Liver (tissue), 9 donors: ENCODE measurements around the gene CHAF1B. TPM values are rescaled to one million over a fixed set of nuclear protein-coding genes. Genes with fewer than 3 reads are reported as not detected.

Experiments
- DNase-seq: peaks from one replicate; pipeline ENCODE4 v3.0.0-alpha.2; 2017; ENCODE audit warnings: low spot score
- H3K27ac ChIP-seq, 2 donors: one replicate each; pipeline ENCODE4 v1.7.0; 2013; ENCODE audit warnings: inconsistent platforms in 2 of 2, low read length in 2 of 2, control low read depth in 1 of 2, low read depth in 1 of 2, mild to moderate bottlenecking in 1 of 2
- H3K27me3 ChIP-seq, 4 donors: one replicate each; pipeline versions ENCODE4 v1.6.1 to v1.7.0; 2013; ENCODE audit warnings: low read length in 3 of 4, inconsistent platforms in 1 of 4, mild to moderate bottlenecking in 1 of 4, moderate library complexity in 1 of 4; ENCODE audit not compliant: control insufficient read depth in 4 of 4, insufficient read depth in 4 of 4
- H3K36me3 ChIP-seq, 4 donors: one replicate each; pipeline versions ENCODE4 v1.6.1 to v1.7.0; 2013; ENCODE audit warnings: low read length in 3 of 4, mild to moderate bottlenecking in 3 of 4, low read depth in 1 of 4, moderate library complexity in 1 of 4; ENCODE audit not compliant: control insufficient read depth in 4 of 4, insufficient read depth in 3 of 4
- H3K4me1 ChIP-seq, 4 donors: one replicate each; pipeline versions ENCODE4 v1.6.1 to v1.7.0; 2013; ENCODE audit warnings: low read length in 3 of 4, mild to moderate bottlenecking in 3 of 4, moderate library complexity in 1 of 4; ENCODE audit not compliant: control insufficient read depth in 4 of 4, insufficient read depth in 4 of 4
- H3K4me3 ChIP-seq, 3 donors: one replicate each; pipeline versions ENCODE4 v1.6.1 to v1.7.0; 2013; ENCODE audit warnings: low read length in 3 of 3, control low read depth in 1 of 3, low read depth in 1 of 3, mild to moderate bottlenecking in 1 of 3
- H3K9ac ChIP-seq, 2 donors: one replicate each; pipeline ENCODE4 v1.7.0; 2013; ENCODE audit warnings: low read length in 2 of 2, mild to moderate bottlenecking in 2 of 2, moderate library complexity in 2 of 2, control low read depth in 1 of 2, low read depth in 1 of 2
- H3K9me3 ChIP-seq, 4 donors: one replicate each; pipeline versions ENCODE4 v1.6.1 to v1.7.0; 2013; ENCODE audit warnings: low read length in 3 of 4; ENCODE audit not compliant: control insufficient read depth in 4 of 4
- EGR1 ChIP-seq, 2 donors: IDR thresholded peaks; 2 replicates each; pipeline ENCODE4 v1.6.1; 2016 to 2018; ENCODE audit warnings: antibody characterized with exemption in 2 of 2, low read depth in 2 of 2
- FOXA1 ChIP-seq: IDR thresholded peaks from 2 replicates; pipeline ENCODE4 v1.6.1; 2016; ENCODE audit warnings: antibody characterized with exemption
- FOXA2 ChIP-seq: IDR thresholded peaks from 2 replicates; pipeline ENCODE4 v1.6.1; 2016; ENCODE audit warnings: antibody characterized with exemption
- GABPA ChIP-seq, 2 donors: IDR thresholded peaks in 1 of 2; conservative IDR thresholded peaks in 1 of 2; 2 replicates each; pipeline ENCODE4 v1.6.1; 2016; ENCODE audit warnings: antibody characterized with exemption in 2 of 2, mild to moderate bottlenecking in 1 of 2, moderate library complexity in 1 of 2
- HNF4A ChIP-seq, 2 donors: conservative IDR thresholded peaks; 2 replicates each; pipeline ENCODE4 v1.6.1; 2016; ENCODE audit warnings: antibody characterized with exemption in 2 of 2, mild to moderate bottlenecking in 2 of 2
- HNF4G ChIP-seq: IDR thresholded peaks from 2 replicates; pipeline ENCODE4 v1.6.1; 2016; ENCODE audit warnings: antibody characterized with exemption
- JUND ChIP-seq, 2 donors: IDR thresholded peaks; 2 replicates each; pipeline ENCODE4 v1.6.1; 2016; ENCODE audit warnings: antibody characterized with exemption in 2 of 2
- NR2F2 ChIP-seq: IDR thresholded peaks from 2 replicates; pipeline ENCODE4 v1.6.1; 2016; ENCODE audit warnings: antibody characterized with exemption
- RAD21 ChIP-seq, 2 donors: IDR thresholded peaks; 2 replicates each; pipeline ENCODE4 v1.6.1; 2016; ENCODE audit warnings: antibody characterized with exemption in 2 of 2, mild to moderate bottlenecking in 2 of 2
- REST ChIP-seq: IDR thresholded peaks from 2 replicates; pipeline ENCODE4 v1.6.1; 2016; ENCODE audit warnings: antibody characterized with exemption, mild to moderate bottlenecking
- RXRA ChIP-seq, 2 donors: IDR thresholded peaks; 2 replicates each; pipeline ENCODE4 v1.6.1; 2017 to 2018; ENCODE audit warnings: antibody characterized with exemption in 2 of 2, mild to moderate bottlenecking in 1 of 2
- SP1 ChIP-seq: IDR thresholded peaks from 2 replicates; pipeline ENCODE4 v1.6.1; 2018; ENCODE audit warnings: antibody characterized with exemption, mild to moderate bottlenecking
- TAF1 ChIP-seq: conservative IDR thresholded peaks from 2 replicates; pipeline ENCODE4 v1.6.1; 2016; ENCODE audit warnings: antibody characterized with exemption, mild to moderate bottlenecking
- YY1 ChIP-seq: IDR thresholded peaks from 2 replicates; pipeline ENCODE4 v1.6.1; 2016; ENCODE audit warnings: antibody characterized with exemption, mild to moderate bottlenecking
- ZBTB33 ChIP-seq: IDR thresholded peaks from 2 replicates; pipeline ENCODE4 v1.6.1; 2016; ENCODE audit warnings: antibody characterized with exemption
- WGBS: extraction: QIAGEN DNeasy Blood & Tissue Kit; methylation state at CpG from one replicate; pipeline ENCODE4 v1.1.7; 2013; 5-methylcytosine and 5-hydroxymethylcytosine counted together
- polyA plus RNA-seq, 2 donors: library from polyadenylated mRNA; stranded (reverse) in 1 of 2; unstranded in 1 of 2; fragments of 200-250 nt in 1 of 2; fragments of >200 nt in 1 of 2; fragmentation: Nextera tagmentation in 1 of 2; extraction: Ambion mirVana in 1 of 2; gene quantifications; one replicate each; pipeline versions ENCODE4 v1.2.1 to v1.2.3, GENCODE V29; 2013 to 2015
- total RNA-seq, 2 donors: library from RNA; depleted of rRNA; stranded (reverse); fragments of >200 nt; gene quantifications; one replicate each; pipeline ENCODE4 v1.2.3, GENCODE V29; 2014
- TF ChIP-seq, protein P1 (sequence below): fragments of 150-350 bp; IDR thresholded peaks from 2 replicates; pipeline ENCODE4 v1.5.1; 2017; ENCODE audit warnings: improper control_type of control experiment, low read depth, low read length; ENCODE audit not compliant: missing input control
- TF ChIP-seq, protein P2 (sequence below): IDR thresholded peaks from 2 replicates; pipeline ENCODE4 v1.6.1; 2016; ENCODE audit warnings: antibody characterized with exemption
- TF ChIP-seq, protein P3 (sequence below): IDR thresholded peaks from 2 replicates; pipeline ENCODE4 v1.6.1; 2016; ENCODE audit warnings: antibody characterized with exemption
- donor health status: healthy.
- donor health status: healthy.
- donor health status: healthy.
- donor health status: healthy.
- donor health status: healthy.

CHAF1B gene
- total and polyA plus RNA-seq, 4 donors, result 0.33 to 2.7 (median 0.49) TPM

- Histone ChIP-seq H3K27ac (no peak overlapping the region), H3K9me3 (no peaks in the 10 kb centered on the region), H3K36me3 (no peaks in the 10 kb centered on the region), H3K27me3 (no peaks in the 10 kb centered on the region), H3K4me1 (peaks cover 0 to 4% (median 0%) of the 10 kb centered on the region in 4 donors), H3K9ac (no peak overlapping the region), H3K4me3 (no peak overlapping the region)
- 94% methylated on average over 8 of the region's 8 CpGs for WGBS
- DNase-seq, result no peak
- TF ChIP-seq HNF4A (conservative IDR thresholded peaks at IDR 0.05) (no peak), YY1 (no peak), FOXA1 (no peak), HNF4G (no peak), RXRA (IDR thresholded peaks at IDR 0.05) (no peak), NR2F2 (no peak), SP1 (no peak), EGR1 (IDR thresholded peaks at IDR 0.05; ENCODE audit: low read depth in 2 of 2) (no peak), ZBTB33 (no peak), GABPA (IDR thresholded peaks at IDR 0.05 in 1 of 2, conservative IDR thresholded peaks at IDR 0.05 in 1 of 2) (no peak), TAF1 (no peak), FOXA2 (no peak)
- TF ChIP-seq, protein P1, sequence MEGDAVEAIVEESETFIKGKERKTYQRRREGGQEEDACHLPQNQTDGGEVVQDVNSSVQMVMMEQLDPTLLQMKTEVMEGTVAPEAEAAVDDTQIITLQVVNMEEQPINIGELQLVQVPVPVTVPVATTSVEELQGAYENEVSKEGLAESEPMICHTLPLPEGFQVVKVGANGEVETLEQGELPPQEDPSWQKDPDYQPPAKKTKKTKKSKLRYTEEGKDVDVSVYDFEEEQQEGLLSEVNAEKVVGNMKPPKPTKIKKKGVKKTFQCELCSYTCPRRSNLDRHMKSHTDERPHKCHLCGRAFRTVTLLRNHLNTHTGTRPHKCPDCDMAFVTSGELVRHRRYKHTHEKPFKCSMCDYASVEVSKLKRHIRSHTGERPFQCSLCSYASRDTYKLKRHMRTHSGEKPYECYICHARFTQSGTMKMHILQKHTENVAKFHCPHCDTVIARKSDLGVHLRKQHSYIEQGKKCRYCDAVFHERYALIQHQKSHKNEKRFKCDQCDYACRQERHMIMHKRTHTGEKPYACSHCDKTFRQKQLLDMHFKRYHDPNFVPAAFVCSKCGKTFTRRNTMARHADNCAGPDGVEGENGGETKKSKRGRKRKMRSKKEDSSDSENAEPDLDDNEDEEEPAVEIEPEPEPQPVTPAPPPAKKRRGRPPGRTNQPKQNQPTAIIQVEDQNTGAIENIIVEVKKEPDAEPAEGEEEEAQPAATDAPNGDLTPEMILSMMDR, result no peak
- TF ChIP-seq, protein P2, sequence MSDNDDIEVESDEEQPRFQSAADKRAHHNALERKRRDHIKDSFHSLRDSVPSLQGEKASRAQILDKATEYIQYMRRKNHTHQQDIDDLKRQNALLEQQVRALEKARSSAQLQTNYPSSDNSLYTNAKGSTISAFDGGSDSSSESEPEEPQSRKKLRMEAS, result no peak
- TF ChIP-seq, protein P3, sequence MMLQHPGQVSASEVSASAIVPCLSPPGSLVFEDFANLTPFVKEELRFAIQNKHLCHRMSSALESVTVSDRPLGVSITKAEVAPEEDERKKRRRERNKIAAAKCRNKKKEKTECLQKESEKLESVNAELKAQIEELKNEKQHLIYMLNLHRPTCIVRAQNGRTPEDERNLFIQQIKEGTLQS, result no peak
These were observed 66.3 kb downstream of the CHAF1B start for GRCh38 chr21:36451506-36451905.

GRCh38 chr21:36452281-36452825, 67.2 kb downstream of the CHAF1B start:
- WGBS, result 81% methylated on average over 6 of the region's 6 CpGs
- no peak for DNase-seq
- H3K27me3 ChIP-seq, result no peaks in the 10 kb centered on the region
- no peak overlapping the region for H3K4me3 ChIP-seq
- H3K27ac ChIP-seq, result no peak overlapping the region
- H3K9me3 ChIP-seq, result no peaks in the 10 kb centered on the region
- no peak overlapping the region for H3K9ac ChIP-seq
- no peaks in the 10 kb centered on the region for H3K36me3 ChIP-seq
- peaks cover 0 to 4% (median 0%) of the 10 kb centered on the region in 4 donors for H3K4me1 ChIP-seq
- TF ChIP-seq RXRA (IDR thresholded peaks at IDR 0.05) (no peak), HNF4G (no peak), SP1 (no peak), YY1 (no peak), FOXA1 (no peak), HNF4A (conservative IDR thresholded peaks at IDR 0.05) (no peak), JUND (IDR thresholded peaks at IDR 0.05) (no peak), REST (no peak), EGR1 (IDR thresholded peaks at IDR 0.05; ENCODE audit: low read depth in 2 of 2) (no peak), TAF1 (no peak), GABPA (IDR thresholded peaks at IDR 0.05 in 1 of 2, conservative IDR thresholded peaks at IDR 0.05 in 1 of 2) (no peak), NR2F2 (no peak), FOXA2 (no peak), RAD21 (IDR thresholded peaks at IDR 0.05) (no peak)
- TF ChIP-seq, protein P3, result no peak
- TF ChIP-seq, protein P1, result no peak
- TF ChIP-seq, protein P2, result no peak
